Measurements from ENCODE around the gene ZFYVE16. TPM values are rescaled to one million over a fixed set of nuclear protein-coding genes. Genes with fewer than 3 reads are reported as not detected.

The ZFYVE16 gene
- total RNA-seq, 4 donors from 2014 or later, result 13.3 to 119 (median 64.8) TPM

DNA sequence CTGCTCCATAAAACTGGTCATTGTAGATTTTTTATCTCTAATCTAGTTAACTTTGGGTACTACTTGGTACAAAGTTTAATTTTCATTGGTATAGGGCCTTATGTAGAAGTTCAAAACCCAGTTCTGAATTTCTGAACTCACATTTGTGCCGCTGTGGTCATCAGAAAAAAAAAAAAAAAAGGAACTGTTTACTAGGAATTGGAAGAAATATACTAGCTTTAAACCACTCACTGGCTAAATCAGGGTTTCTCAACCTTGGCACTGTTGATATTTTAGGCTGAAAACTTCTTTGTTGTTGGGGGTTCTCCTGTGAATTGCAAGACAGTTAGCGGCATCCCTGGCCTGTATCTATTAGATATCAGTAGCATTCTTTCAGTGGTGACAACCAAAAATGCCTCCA, 4.1 kb upstream of the ZFYVE16 start:
- no peaks in the 10 kb centered on the region for H3K9me3 ChIP-seq
- TF ChIP-seq CTCF (IDR thresholded peaks at IDR 0.05) (no peak), POLR2A (IDR thresholded peaks at IDR 0.05) (no peak)
- intact Hi-C loops (cut with DNase I; ENCODE audit: low total_unique reads), result loop anchor here (10.0 kb wide), 1 partner anchor 149 kb away; the partner anchor contains the start of gene SERINC5

DNA sequence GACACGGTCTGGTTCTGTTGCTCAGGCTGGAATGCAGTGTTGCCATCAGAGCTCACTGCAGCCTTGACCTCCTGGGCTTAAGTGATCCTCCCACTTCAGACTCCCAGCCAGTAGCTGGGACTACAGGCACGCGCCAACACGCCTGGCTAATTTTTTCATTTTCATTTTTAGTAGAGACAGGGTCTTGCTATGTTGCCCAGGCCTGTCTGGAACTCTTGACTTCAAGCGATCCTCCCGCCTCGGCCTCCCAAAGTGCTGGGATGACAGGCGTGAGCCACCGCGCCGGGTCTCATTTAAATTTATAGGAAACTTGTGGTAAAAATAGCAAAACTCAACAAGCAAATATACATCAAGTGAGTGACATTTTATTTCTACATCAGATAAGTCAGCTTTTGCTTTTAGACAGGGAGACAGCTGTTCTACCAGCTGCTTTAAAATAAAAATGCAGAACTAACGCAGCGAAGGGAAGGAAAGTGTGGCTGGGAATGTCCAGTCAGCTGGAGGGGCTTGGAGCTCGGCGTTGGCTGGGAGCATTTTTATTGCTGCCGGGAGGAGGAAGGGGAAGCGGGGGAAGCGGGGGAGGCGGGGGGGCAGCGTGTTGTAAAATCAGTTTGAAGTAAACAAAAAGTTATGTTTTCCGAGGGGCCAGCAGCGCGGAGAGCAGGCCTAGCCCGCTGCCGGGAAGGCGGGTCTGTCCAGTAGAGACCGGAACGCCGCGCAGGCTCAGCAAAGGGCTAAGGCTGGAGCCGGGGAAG, 707 bp upstream of the ZFYVE16 start:
- peak overlapping the region; percentile 97 to 98 for H3K27ac ChIP-seq
- TF ChIP-seq CTCF (IDR thresholded peaks at IDR 0.05) (no peak), POLR2A (IDR thresholded peaks at IDR 0.05) (no peak)
- H3K9me3 ChIP-seq, result no peaks in the 10 kb centered on the region
- no peaks in the 10 kb centered on the region for H3K27me3 ChIP-seq
- peaks cover 0 to 7% of the 10 kb centered on the region in 2 donors for H3K4me1 ChIP-seq
- H3K4me3 ChIP-seq, result peak overlapping the region; percentile 89 to 98
- H3K36me3 ChIP-seq, result no peaks in the 10 kb centered on the region
- peak; percentile 46 to 50 for DNase-seq
- intact Hi-C loops (cut with DNase I; ENCODE audit: low total_unique reads), result loop anchor here (10.0 kb wide), 1 partner anchor 152 kb away; the partner anchor contains the start of gene SERINC5

More for the DNA sequence above, 4.1 kb upstream of the ZFYVE16 start:
- no peaks in the 10 kb centered on the region for H3K27me3 ChIP-seq
- no peak for DNase-seq
- H3K36me3 ChIP-seq, result no peaks in the 10 kb centered on the region
- no peak overlapping the region for H3K27ac ChIP-seq
- H3K4me1 ChIP-seq, result no peaks in the 10 kb centered on the region
- H3K4me3 ChIP-seq, result no peak overlapping the region

DNA sequence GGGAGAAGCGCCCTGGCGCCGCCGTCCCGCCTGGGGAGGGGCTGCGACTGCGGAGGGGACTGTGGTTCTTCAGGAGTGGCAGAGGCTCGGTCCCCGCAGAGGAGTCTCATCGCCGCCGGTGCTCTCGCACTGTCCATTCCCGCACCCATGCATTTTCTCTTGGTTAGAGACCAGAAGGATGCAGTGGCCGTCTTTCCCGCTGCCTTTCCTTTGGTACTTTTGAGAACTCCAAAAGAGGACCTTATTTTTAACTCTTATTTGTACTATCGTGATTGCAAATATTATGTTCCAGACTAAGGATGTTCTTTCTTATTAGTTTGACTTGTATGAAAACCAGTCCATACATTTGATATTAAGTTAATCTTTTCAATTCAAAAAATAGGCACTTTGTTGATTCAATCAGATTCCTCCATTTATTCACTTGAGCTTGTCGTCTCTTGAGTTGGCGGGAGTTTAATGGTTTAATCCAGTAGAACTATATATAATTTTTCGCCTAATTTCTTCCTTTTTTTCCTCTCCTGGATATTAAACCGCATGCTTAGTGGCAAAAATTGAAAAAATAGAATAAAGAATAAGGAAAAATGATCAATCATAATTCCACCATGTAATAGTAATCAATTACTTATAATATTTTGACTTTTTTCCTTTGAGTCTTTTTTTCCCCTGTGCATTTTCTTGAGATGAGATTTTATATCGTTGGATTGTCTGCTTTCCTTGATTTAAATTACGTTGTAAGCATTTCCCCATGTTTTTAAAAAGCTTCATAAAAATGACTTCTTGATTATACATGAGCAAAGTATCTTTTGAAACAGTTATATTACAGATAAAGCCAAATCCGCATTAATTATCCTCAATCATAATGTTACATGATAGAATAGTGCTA, 861 bp downstream of the ZFYVE16 start:
- H3K27ac ChIP-seq, result peak overlapping the region; percentile 97 to 98
- peak overlapping the region; percentile 89 to 98 for H3K4me3 ChIP-seq
- no peaks in the 10 kb centered on the region for H3K27me3 ChIP-seq
- TF ChIP-seq CTCF (IDR thresholded peaks at IDR 0.05) (no peak), POLR2A (IDR thresholded peaks at IDR 0.05) (no peak)
- intact Hi-C loops (cut with DNase I; ENCODE audit: low total_unique reads), result loop anchor here (10.0 kb wide), 1 partner anchor 154 kb away; the partner anchor contains the start of gene SERINC5
- H3K9me3 ChIP-seq, result no peaks in the 10 kb centered on the region
- H3K36me3 ChIP-seq, result no peaks in the 10 kb centered on the region
- peaks cover 0 to 7% of the 10 kb centered on the region in 2 donors for H3K4me1 ChIP-seq
- DNase-seq, result peak in 1 of 2 donors; percentile 42

DNA sequence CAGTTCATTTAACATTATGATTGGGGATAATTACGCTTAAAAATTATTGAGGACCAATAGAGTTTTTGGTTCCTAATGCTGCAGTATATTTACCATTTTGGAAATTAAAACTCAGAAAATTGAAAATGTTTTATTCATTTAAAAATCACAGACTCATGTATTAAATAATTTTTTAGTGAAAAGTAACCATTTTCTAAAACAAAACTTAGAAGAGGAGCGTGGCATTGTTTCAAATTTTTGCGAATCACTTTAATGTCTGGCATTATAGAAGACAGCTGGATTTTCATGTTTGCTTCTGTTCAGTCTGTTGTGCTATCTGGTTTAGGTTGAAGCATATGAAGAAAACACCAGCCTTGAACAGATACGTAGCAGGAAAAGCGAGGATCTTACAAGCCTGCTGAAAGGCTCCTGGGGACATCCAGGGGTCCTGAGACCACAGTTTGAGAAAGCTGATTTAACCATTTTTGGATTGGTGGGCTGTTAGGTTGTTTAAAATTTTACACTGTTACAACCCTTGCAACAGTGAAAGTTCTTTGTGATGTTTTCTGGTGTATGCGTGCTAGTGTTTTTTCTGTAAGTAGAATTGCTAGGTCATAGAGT, 1.6 kb downstream of the ZFYVE16 start:
- intact Hi-C loops (cut with DNase I; ENCODE audit: low total_unique reads), result loop anchor here (10.0 kb wide), 1 partner anchor 155 kb away; the partner anchor contains the start of gene SERINC5
- Histone ChIP-seq H3K36me3 (no peaks in the 10 kb centered on the region), H3K27ac (peak overlapping the region; percentile 97 to 98), H3K27me3 (no peaks in the 10 kb centered on the region), H3K9me3 (no peaks in the 10 kb centered on the region), H3K4me1 (peaks cover 0 to 7% of the 10 kb centered on the region in 2 donors), H3K4me3 (peak overlapping the region; percentile 89 to 98)
- TF ChIP-seq CTCF (IDR thresholded peaks at IDR 0.05) (no peak), POLR2A (IDR thresholded peaks at IDR 0.05) (no peak)
- DNase-seq, result no peak

Data from uterus (tissue), 4 donors.